MCF 10A (cell line): ENCODE results near the gene BRD7. TPM values are rescaled to one million over a fixed set of nuclear protein-coding genes. Genes with fewer than 3 reads are reported as not detected.

Experiments
- BruUV-seq: library from RNA; stranded (reverse); fragments of 400-500 nt; replicated peaks from 2 replicates; lab custom pipeline; 2021; lab: Mats Ljungman, UMichigan
- CTCF ChIA-PET: fragments of 300-600 bp; sonication (Branson Sonifier 250); formaldehyde crosslinking; extraction: SDS; loops from one replicate; lab custom pipeline; 2021; ENCODE audit warnings: antibody characterized with exemption, inconsistent platforms; lab: Yijun Ruan, JAX
- POLR2A ChIA-PET: fragments of 300-600, 350-650 bp; sonication (Branson Sonifier 250); formaldehyde crosslinking; extraction: SDS; loops from one replicate; lab custom pipeline; 2020; ENCODE audit warnings: antibody characterized with exemption, inconsistent platforms; lab: Yijun Ruan, JAX
- DNase-seq: peaks from one replicate; pipeline ENCODE4 v3.0.0-alpha.2; 2018; ENCODE audit not compliant: unreplicated experiment
- H3K27ac Mint-ChIP-seq: one replicate; pipeline ENCODE4 v1.8.0; 2022; ENCODE audit warnings: mild to moderate bottlenecking, low read depth, mixed read lengths; ENCODE audit not compliant: unreplicated experiment
- H3K27me3 Mint-ChIP-seq: one replicate; pipeline ENCODE4 v1.8.0; 2022; ENCODE audit warnings: mixed read lengths; ENCODE audit not compliant: insufficient read depth, unreplicated experiment
- H3K36me3 Mint-ChIP-seq: one replicate; pipeline ENCODE4 v1.8.0; 2022; ENCODE audit warnings: mild to moderate bottlenecking, moderate library complexity, mixed read lengths; ENCODE audit not compliant: insufficient read depth, unreplicated experiment
- H3K4me1 Mint-ChIP-seq: one replicate; pipeline ENCODE4 v1.8.0; 2022; ENCODE audit warnings: mixed read lengths; ENCODE audit not compliant: insufficient read depth, unreplicated experiment
- H3K4me3 Mint-ChIP-seq: one replicate; pipeline ENCODE4 v1.8.0; 2022; ENCODE audit warnings: mild to moderate bottlenecking, moderate library complexity, mixed read lengths; ENCODE audit not compliant: unreplicated experiment
- H3K9me3 Mint-ChIP-seq: one replicate; pipeline ENCODE4 v1.8.0; 2022; ENCODE audit warnings: mixed read lengths; ENCODE audit not compliant: unreplicated experiment
- CTCF ChIP-seq: fragments of 200-600 bp; IDR thresholded peaks from one replicate; pipeline ENCODE4 v1.8.0; 2022; ENCODE audit warnings: antibody characterized with exemption, mild to moderate bottlenecking; ENCODE audit not compliant: unreplicated experiment
- intact Hi-C: fragments of 100-400 bp; cut with micrococcal nuclease; formaldehyde crosslinking; loops from 2 replicates; pipeline ENCODE4 v1.14.1; 2022
- total RNA-seq: library from RNA; stranded (reverse); gene quantifications from 2 replicates; pipeline ENCODE4 v1.2.3, GENCODE V29; 2022

Gene BRD7
- total RNA-seq, 1 experiment from 2014 or later: 75.9 TPM

- no peak overlapping the region for H3K27ac Mint-ChIP-seq
- no peaks in the 10 kb centered on the region for H3K27me3 Mint-ChIP-seq
- H3K4me3 Mint-ChIP-seq: no peak overlapping the region
- CTCF ChIA-PET: interaction anchor here (0.6 to 1.1 kb wide), 2 partner anchors 85 to 396 kb away, joined by 3 read pairs; no protein-coding TSS in a partner anchor
- intact Hi-C loops: no loop called here
- POLR2A ChIA-PET: no interaction called here
- no peaks in the 10 kb centered on the region for H3K9me3 Mint-ChIP-seq
- BruUV-seq: no TSS peak
- no peaks in the 10 kb centered on the region for H3K4me1 Mint-ChIP-seq
- no peak for TF ChIP-seq CTCF
- no peak for DNase-seq
- no peaks in the 10 kb centered on the region for H3K36me3 Mint-ChIP-seq
These were observed 99.6 kb downstream of the BRD7 start for GRCh38 chr16:50269061-50269705.

DNA sequence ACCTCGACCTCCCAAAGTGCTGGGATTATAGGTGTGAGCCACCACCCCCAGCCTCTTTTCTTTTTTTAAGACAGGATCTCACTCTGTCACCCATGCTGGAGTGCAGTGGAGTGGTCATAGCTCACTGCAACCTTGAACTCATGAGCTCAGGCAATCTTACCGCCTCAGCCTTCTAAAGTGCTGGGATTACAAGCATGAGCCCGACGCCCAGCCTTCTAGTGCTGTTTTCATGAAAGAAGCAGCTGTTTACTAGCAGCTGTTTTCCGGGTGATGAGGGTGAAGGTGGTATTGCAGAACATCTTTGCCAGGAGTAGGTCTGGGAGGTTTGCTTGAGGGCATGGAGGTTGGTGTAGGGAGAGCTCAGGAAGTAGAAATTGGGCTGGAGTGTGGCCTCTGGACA lies 100.4 kb downstream of the BRD7 start:
- ChIA-PET POLR2A (no interaction called here), CTCF (interaction anchor here (0.6 to 1.2 kb wide), 3 partner anchors 13 to 567 kb away, joined by 3 to 6 read pairs (median 3); no protein-coding TSS in a partner anchor)
- Mint-ChIP-seq H3K27me3 (no peaks in the 10 kb centered on the region), H3K4me3 (no peak overlapping the region), H3K27ac (no peak overlapping the region), H3K36me3 (no peaks in the 10 kb centered on the region), H3K9me3 (no peaks in the 10 kb centered on the region), H3K4me1 (no peaks in the 10 kb centered on the region)
- intact Hi-C loops: no loop called here
- no peak for TF ChIP-seq CTCF
- BruUV-seq: no TSS peak
- no peak for DNase-seq

DNA sequence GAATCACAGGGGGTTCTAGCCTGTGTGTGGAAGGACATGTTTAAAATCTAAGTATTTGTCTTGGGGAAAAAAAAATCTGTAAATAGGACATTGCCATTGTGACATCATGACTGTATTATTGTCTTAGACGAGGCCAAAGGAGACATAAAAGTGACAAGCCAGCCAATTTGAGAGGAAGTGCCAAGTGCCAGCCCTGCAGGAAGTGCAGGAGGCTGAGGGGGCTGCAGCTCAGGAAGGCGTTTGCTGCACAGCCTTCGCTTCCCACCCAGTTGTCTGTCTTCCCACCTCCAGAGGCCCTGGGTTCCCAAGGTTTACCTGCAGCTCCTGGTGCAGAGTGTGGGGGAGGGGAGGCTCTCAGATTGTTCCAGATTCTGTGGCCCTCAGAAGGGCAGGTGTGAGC lies 101.1 kb downstream of the BRD7 start:
- H3K36me3 Mint-ChIP-seq: no peaks in the 10 kb centered on the region
- CTCF ChIA-PET: interaction anchor here (1.1 to 1.2 kb wide), 2 partner anchors 13 to 398 kb away, joined by 3 read pairs; no protein-coding TSS in a partner anchor
- POLR2A ChIA-PET: no interaction called here
- no peak for TF ChIP-seq CTCF
- DNase-seq: no peak
- intact Hi-C loops: no loop called here
- no peak overlapping the region for H3K4me3 Mint-ChIP-seq
- no peaks in the 10 kb centered on the region for H3K9me3 Mint-ChIP-seq
- H3K27me3 Mint-ChIP-seq: no peaks in the 10 kb centered on the region
- H3K4me1 Mint-ChIP-seq: no peaks in the 10 kb centered on the region
- H3K27ac Mint-ChIP-seq: no peak overlapping the region
- BruUV-seq: no TSS peak

- H3K4me1 Mint-ChIP-seq: no peaks in the 10 kb centered on the region
- H3K9me3 Mint-ChIP-seq: no peaks in the 10 kb centered on the region
- no peak for DNase-seq
- no peak for TF ChIP-seq CTCF
- no peak overlapping the region for H3K4me3 Mint-ChIP-seq
- CTCF ChIA-PET: interaction anchor here (1.2 kb wide), 1 partner anchor 12 kb away, joined by 3 read pairs; no protein-coding TSS in a partner anchor
- POLR2A ChIA-PET: no interaction called here
- no peaks in the 10 kb centered on the region for H3K36me3 Mint-ChIP-seq
- no peaks in the 10 kb centered on the region for H3K27me3 Mint-ChIP-seq
- BruUV-seq: no TSS peak
- H3K27ac Mint-ChIP-seq: no peak overlapping the region
- intact Hi-C loops: no loop called here
These were observed 101.6 kb downstream of the BRD7 start for GRCh38 chr16:50267151-50267631.
